Hepatocyte (in vitro differentiated cells): ENCODE results near the gene PCDHB13.

Experiments
- EZH2 ChIP-seq: fragments of 200-600 bp; sonication (generic); IDR thresholded peaks from 2 replicates; pipeline ENCODE4 v1.6.1; 2016; ENCODE audit warnings: antibody characterized with exemption, mild to moderate bottlenecking, borderline replicate concordance
- EZH2phosphoT487 ChIP-seq: fragments of 200-600 bp; sonication (generic); IDR thresholded peaks from one replicate; pipeline ENCODE4 v1.6.1; 2018; ENCODE audit warnings: antibody characterized with exemption, mild to moderate bottlenecking, low read depth, moderate library complexity; ENCODE audit not compliant: unreplicated experiment, severe bottlenecking
- TF ChIP-seq, protein P1 (sequence below): fragments of 200-600 bp; sonication (generic); IDR thresholded peaks from 2 replicates; pipeline ENCODE4 v1.5.1; 2016; ENCODE audit warnings: antibody characterized with exemption, mild to moderate bottlenecking; ENCODE audit not compliant: poor library complexity

DNA sequence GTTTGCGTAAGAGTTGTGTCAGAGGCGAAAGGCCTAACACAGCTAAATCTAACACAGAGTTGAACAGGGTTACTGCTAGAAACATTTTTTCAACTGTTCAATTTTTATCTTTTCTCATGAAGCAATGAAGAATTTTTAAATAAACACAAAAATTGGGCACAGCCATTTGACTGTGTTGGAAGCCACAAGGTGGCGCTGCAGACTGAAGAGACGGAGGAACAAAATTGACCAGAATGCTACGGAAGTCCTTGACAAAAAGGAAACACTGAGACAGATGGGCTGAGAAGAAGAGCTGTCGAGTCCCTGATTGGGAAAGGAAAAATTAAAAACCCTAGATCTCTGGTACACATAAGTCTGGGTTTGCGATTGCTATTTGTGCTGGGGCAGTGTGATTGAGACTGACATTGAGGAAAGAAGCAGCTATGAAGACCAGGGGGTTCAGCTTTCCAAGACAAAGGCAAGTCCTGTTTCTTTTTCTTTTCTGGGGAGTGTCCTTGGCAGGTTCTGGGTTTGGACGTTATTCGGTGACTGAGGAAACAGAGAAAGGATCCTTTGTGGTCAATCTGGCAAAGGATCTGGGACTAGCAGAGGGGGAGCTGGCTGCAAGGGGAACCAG, 26.7 kb upstream of the PCDHB13 start, which contains the start of gene PCDHB9:
- TF ChIP-seq EZH2phosphoT487 = no peak
- TF ChIP-seq, protein P1, sequence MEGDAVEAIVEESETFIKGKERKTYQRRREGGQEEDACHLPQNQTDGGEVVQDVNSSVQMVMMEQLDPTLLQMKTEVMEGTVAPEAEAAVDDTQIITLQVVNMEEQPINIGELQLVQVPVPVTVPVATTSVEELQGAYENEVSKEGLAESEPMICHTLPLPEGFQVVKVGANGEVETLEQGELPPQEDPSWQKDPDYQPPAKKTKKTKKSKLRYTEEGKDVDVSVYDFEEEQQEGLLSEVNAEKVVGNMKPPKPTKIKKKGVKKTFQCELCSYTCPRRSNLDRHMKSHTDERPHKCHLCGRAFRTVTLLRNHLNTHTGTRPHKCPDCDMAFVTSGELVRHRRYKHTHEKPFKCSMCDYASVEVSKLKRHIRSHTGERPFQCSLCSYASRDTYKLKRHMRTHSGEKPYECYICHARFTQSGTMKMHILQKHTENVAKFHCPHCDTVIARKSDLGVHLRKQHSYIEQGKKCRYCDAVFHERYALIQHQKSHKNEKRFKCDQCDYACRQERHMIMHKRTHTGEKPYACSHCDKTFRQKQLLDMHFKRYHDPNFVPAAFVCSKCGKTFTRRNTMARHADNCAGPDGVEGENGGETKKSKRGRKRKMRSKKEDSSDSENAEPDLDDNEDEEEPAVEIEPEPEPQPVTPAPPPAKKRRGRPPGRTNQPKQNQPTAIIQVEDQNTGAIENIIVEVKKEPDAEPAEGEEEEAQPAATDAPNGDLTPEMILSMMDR = peak; percentile 28
- TF ChIP-seq EZH2 = no peak
